NOMO-1 treated with dmso at 0.1 percent for 144 hours (cell line): ENCODE data around the gene OXGR1.

Experiments used
- DNase-seq: peaks from one replicate; lab custom pipeline; 2025; ENCODE audit not compliant: unreplicated experiment; lab: John Stamatoyannopoulos, UW

OXGR1 gene

DNA sequence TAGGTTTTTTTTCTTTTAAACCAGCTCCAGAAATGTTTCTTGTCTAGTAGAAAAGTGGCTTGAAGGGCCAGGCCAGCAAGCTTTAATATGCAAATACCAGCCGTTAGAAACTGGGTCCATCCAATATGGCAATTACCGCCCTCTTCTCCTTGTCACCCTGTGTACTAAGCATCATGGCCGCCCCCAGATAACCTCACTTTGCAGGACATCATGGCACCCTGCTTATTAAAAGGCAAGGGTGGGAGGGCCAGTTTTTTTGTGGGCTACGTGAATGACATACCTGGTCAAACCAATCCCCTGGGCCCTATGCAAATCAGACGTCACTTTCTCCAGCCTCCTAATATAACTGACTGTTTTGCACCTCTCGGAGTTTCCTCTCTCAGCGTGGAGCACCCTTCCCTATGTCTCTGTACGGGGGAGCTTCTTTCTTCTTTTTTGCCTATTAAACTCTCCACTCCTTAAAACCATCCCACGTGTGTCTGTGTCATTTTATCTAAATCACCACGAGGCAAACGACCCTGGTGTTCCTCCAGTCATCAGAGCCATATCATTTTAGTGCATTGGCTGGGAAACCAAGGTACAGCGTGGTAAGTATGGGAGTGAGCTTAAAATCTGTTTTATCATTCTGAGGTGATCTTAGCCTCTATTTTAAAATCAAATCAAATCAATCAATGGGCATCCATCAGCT is 27.7 kb downstream of the OXGR1 start:
- no peak for DNase-seq

DNA sequence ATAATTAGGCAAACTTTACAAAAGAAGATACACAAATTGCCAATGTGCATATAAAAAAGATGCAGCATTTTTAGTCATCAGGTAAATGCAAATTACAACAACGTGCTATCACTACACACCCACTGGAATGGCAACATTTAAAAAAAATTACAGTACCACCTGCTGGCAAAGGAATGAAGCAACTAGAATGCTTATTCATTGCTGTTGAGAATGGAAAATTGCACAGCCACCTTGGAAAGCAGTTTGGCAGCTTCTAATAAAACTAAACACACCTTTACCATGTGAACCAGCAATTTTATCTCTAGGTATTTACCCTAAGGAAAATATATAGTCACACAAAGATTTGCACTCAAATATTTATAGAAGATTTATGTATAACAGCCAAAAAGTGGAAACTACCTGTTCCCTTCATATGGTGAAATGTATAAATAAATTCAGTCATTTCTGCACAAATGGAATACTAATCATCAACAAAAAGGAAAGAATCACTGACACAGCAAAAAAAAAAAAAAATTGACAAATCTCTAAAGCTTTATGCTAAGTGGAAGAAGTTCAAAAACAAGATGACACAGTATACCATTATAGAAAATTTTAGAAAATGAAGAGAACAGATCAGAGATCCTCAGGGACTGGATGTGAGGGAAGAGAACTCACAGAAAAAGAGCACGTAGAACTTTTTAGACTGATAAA is 30.3 kb downstream of the OXGR1 start:
- no peak for DNase-seq

DNA sequence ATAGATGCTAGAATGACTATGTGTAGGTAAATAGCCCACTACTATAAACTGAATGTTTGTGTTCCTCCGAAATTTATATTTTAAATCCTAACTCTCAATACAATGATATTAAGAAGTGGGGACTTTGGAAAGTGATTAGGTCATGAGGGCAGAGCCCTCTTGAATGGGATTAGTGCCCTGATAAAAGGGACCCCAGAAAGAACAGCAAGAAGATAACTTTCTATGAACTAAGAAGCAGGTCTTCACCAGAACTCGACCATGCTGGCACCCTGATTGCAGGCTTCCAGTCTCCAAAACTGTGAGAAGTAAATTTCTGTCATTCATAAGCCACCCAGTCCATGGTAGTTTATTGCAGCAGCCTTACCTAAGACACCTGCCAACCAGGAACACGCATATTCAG is 33.9 kb downstream of the OXGR1 start:
- DNase-seq: no peak

DNA sequence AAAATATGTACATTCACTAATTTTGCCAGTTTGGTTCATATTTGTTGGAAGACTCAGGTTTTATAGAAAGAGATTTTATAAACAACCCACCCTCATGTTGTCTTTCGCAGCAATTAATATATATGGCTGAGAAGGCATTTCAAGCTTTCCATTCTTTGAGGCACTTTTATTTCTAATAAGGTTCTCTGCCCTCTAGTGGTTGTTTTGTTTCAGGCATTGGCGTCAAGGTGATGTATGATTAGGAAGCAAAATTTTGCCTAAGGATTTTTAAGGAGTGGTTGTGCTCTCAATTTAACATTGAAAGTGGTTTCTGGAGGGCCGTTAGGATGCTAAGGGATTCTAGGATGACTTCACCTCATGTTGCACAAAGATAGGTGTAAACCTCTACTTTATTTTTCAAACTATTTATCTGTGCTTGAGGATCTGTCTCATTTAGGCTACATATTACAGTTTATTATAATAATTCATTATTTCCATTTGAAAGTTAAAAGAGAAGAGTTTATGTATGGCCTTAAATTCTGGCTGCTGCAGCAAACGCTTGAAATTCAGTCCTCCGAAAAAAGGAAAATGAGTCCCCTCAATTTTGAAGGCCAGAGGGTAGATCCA is 35.9 kb downstream of the OXGR1 start:
- peak; percentile 1 for DNase-seq

DNA sequence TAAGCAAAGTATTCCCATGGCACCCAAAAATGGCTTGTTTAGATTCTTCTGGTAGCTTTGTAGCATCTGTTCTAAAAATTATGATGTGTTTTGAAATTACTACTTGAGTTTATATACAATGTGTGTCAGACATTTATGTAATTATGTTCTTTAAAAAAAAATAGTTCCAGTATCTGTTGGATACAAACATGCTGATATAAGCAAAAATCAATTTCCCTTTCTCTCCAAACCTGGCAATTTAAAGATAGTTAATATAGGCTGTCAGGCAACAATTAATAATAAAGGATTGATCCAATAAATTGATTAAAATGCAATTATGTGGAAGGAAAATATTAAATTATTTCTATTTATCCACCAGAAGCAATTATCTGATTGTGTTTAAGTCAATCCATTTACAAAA is 41.7 kb downstream of the OXGR1 start:
- no peak for DNase-seq

DNA sequence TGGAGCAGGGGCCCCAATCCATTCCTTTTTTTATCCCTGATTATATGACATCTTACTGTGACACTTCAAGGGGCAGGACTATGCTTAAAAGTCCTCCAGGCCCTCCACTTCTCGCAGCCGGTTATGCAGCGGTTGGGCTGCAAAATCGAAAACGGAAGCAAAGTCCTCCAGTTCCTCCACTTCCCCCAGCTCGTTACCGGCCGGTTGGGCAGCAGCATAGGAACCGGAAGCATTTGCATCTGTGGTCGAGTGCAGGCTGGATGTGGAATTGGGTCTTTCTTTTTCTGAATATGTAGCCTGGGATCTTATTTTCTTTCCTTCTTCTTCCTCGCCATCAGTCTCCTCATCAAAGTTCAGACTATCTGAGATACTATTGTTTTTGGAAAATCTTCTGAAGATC is 46.1 kb downstream of the OXGR1 start:
- peak; percentile 66 for DNase-seq

DNA sequence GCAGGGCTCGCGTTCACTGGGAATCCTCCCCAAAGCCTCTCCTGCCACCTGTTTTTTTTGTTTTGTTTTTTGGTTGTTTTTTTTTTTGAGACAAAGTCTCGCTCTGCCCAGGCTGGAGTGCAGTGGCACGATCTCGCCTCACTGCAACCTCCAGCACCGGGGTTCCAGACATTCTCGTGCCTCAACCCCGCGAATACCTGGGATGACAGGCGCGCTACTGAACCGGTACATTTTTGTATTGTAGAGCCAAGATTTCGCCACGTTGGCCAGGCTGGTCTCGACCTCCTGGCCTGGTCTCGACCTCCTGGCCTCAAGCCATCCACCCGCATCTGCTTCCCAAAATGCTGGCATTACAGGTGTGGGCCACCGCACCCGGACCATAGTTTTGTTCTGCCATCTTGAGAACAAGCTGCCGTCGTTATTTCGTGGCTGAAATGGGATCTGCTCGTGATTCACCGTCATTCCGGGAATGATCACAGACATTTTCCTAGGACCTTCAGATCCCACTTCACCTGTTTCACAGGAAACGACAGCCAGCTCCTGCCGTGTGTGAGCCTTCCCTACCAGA is 46.8 kb downstream of the OXGR1 start:
- DNase-seq: no peak

DNA sequence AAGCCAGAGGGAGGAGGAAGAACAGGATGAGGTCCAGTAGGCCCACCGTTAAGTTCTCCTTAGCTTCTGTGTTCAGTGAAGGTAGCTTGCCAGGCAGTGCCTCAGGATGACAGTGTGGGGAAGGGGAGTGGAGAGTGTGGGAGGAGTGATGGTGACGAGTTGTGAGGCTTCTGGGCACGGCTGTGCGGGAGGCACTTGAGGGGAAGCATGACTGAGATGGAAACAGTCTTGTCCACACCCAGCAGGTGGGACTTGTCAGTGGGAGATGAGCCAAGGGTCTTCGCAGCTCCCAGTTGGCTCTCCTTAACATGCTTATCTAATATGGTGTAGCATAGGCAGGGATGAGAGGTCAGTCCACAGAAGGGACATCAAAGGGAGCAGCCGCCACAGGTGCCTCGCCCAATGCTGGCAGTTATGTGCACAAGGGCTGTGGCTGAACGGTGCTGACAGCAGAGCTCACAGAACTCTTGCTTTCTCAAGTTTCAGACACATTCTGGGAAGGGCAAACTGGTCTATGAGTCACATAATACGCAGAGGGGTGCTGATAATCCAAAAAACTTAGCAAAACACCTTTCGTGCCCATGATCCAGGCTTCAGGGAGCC is 47.5 kb downstream of the OXGR1 start:
- DNase-seq: no peak

DNA sequence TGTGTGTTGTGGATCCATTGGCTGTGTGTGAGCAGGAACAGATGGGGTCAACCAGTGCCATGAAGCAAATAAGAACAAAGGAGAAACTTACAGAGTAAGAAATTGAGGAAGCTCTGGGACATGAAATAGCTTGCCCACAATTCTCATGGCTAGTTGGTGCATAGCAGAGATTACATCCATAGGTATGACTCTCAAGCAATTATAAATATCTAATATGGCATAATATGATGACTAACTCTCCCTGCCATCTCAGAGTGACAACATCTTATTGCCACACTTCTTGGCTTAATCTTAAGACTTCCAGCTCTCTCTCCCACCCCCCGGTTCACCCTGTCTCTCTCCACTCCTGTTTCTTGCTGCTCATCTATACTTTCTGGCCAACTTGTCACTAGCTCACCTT is 53.3 kb downstream of the OXGR1 start:
- DNase-seq: no peak

DNA sequence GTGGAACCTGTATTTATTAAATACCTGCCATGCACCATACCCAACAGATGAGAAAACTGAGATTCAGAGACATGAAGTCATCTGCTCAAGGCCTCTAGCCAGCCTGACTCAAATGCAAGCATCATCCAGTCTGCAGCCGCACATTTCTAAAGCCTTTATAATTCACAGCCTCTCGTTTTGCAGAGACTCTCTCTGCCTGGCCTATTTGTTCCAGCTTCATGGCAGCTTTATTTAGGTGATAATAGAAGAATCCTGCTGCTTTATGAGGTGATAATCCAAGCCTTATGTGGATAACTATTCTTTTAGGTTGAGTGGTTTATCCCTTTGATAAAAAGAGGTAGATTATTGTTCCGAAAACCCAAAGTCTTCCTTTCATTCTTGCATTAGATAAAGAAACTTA is 58.4 kb downstream of the OXGR1 start:
- DNase-seq: no peak
